Measurements from ENCODE around the gene BMP6.

The BMP6 gene

DNA sequence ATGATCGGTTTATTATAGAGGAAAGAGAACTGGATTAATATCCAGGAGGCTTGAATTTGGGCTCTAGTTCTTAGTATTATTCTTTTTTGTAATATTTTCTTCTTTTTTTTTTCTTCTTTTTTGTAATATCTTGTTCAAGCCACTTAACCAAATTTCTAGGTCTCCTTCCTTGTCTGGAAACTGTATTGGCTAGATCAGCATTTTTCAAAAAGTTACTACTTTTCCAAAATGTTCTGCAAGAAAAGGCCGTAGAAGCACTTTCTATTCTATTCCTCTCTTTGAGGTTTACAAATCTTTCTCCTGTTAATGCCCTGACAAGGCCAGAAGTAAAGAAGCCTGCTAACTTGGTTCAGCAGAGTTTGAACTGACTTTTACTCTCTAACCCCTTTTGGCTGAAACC is 12.0 kb downstream of the BMP6 start:
- no peak overlapping the region for H3K27ac ChIP-seq
- H3K4me3 ChIP-seq: no peak overlapping the region

GRCh38 chr6:7742223-7742785 is 16.4 kb downstream of the BMP6 start:
- H3K4me3 ChIP-seq: no peak overlapping the region
- H3K27ac ChIP-seq: no peak overlapping the region

- Histone ChIP-seq H3K27ac (no peak overlapping the region), H3K4me3 (no peak overlapping the region)
Measured at GRCh38 chr6:7745942-7746341, 20.0 kb downstream of the BMP6 start.

DNA sequence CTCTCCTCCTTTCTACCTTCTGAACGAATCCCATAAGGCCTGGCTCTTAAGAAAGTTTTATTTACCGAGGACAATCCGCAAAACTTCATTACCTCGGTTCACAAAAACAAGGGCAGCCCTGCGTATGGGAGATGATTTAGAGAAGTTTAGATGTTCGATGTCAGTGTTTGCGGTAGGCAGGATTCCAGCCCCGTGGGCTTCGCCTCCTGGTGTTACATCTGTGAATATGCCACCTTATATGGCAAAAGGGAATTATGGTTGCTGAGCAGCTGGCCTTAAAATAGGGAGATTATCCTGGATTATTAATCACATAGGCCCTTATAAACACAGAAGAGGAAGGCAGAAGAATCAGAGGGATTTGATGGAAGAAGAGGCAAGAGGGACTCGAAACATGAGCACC is 21.1 kb downstream of the BMP6 start:
- Histone ChIP-seq H3K27ac (no peak overlapping the region), H3K4me3 (no peak overlapping the region)

DNA sequence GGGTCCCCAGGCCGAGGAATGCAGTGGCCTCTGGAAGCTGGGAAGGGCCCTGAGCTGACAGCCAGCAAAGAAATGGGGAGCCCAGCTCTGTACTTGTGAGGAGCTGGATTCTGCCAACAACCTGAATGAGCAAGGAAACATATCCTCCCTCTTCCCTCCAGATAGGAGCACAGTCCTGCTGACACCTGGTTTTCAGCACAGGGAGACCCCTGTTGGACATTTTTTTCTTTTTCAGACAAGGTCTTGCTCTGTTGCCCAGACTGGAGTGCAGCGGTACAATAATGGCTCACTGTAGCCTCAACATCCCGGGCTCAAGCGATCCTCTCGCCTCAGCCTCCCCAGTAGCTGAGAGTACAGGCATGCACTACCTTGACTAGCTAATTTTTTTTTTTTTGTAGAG is 21.5 kb downstream of the BMP6 start:
- H3K27ac ChIP-seq: no peak overlapping the region

GRCh38 chr6:7747901-7748504 is 22.1 kb downstream of the BMP6 start:
- Histone ChIP-seq H3K27ac (no peak overlapping the region), H3K4me3 (no peak overlapping the region)

More for the DNA sequence above, 21.5 kb downstream of the BMP6 start:
- H3K4me3 ChIP-seq: no peak overlapping the region

DNA sequence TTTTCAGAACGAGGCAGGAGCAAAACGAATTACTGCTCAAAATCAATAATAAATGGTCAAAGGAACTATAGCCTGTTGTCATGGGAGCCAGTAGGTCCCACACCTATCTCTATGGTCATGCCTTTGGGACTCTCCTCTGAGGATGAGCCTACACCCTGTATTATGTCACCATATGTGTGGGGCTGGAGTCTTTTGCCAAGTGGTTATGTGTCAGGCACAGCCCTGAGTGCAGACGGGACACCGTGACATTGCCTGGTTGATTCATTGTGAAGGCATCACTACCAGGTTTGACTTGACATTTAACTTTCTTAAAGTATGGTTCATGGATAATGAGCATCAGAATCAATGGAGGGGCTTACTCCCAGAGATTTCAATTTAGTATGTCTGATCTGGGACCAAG is 23.6 kb downstream of the BMP6 start:
- Histone ChIP-seq H3K4me3 (no peak overlapping the region), H3K27ac (no peak overlapping the region)

DNA sequence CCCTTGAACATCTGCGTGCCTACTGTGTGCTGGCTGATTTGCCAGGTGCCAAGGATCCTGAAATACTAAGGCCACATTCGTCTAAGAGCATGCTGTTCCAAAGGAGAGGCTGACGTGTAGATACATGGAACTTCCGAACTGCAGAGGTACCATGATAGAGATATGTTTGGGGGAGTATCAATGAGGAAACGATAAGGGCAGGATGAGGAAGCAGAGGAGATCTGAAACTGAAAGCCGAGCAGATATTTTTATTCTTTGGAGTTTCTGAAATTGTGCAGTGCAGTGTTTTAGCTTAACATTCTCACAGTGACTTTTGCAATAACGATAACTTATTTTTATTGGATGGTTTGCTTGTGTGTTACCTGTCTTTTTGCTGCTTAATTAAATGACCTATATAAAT is 24.3 kb downstream of the BMP6 start:
- Histone ChIP-seq H3K27ac (no peak overlapping the region), H3K4me3 (no peak overlapping the region)

DNA sequence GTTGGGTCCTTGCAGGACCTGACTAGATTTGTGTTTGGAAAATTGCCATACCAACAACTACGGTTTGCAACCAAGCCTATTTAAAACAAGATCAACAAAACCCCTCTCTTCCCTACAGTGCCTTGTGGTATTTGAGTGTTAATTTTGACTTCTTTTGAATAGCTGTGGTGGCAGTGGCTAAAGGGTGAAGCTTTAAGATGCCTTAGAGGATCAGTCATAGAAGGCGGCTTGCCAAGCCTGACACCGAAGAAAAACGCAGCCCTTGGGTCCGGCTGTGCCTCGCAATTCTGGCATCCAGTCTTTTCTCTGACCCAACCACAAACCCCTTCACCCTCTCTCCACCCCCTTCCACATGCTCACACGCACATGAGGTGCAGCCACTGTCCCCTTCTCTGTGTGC is 32.6 kb downstream of the BMP6 start:
- Histone ChIP-seq H3K27ac (no peak overlapping the region), H3K4me3 (no peak overlapping the region)

- Histone ChIP-seq H3K4me3 (no peak overlapping the region), H3K27ac (no peak overlapping the region)
Measured at GRCh38 chr6:7759320-7759719, 33.4 kb downstream of the BMP6 start.

- H3K27ac ChIP-seq: no peak overlapping the region
Measured at GRCh38 chr6:7761051-7761450, 35.2 kb downstream of the BMP6 start.

DNA sequence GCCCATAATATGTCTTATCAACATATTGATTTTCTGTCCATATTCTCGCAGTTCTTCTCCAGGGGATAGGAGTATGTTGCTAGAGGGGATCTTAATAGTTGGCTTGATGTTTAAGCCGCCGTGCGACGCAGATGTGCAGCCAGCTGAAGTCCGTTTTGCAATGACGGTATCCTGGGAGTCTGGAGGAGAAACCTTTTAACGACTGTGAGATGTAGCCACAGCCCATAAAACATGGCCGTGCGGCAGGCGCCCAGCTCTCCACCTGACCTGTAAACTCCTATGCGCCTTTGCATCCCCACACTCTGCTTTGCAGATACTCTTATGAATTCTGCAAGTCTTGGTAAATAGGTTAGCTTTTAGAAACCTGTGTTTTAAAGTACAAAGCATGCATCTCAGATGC is 36.9 kb downstream of the BMP6 start:
- Histone ChIP-seq H3K27ac (no peak overlapping the region), H3K4me3 (no peak overlapping the region)

More at GRCh38 chr6:7761051-7761450, 35.2 kb downstream of the BMP6 start:
- H3K4me3 ChIP-seq: no peak overlapping the region

DNA sequence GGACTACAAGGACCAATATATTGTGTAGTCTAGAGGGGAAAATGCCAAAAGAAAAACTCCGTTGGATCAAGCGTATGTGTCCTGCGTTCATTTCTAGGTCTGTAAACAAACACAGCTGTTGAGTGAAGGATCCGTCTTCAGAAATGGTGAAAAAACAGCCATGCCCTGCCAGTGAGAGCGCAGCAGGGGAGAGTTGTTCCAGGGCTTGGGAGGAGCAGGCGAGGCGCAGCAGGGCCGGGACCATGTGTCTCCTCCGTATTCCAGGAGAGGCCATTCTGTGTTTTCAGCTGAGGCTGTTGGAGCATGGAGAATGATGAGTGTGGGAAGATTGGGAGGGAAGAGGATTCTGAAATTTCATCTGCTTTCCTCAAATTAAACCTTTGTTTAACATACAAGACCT is 38.0 kb downstream of the BMP6 start:
- no peak overlapping the region for H3K27ac ChIP-seq
- no peak overlapping the region for H3K4me3 ChIP-seq

DNA sequence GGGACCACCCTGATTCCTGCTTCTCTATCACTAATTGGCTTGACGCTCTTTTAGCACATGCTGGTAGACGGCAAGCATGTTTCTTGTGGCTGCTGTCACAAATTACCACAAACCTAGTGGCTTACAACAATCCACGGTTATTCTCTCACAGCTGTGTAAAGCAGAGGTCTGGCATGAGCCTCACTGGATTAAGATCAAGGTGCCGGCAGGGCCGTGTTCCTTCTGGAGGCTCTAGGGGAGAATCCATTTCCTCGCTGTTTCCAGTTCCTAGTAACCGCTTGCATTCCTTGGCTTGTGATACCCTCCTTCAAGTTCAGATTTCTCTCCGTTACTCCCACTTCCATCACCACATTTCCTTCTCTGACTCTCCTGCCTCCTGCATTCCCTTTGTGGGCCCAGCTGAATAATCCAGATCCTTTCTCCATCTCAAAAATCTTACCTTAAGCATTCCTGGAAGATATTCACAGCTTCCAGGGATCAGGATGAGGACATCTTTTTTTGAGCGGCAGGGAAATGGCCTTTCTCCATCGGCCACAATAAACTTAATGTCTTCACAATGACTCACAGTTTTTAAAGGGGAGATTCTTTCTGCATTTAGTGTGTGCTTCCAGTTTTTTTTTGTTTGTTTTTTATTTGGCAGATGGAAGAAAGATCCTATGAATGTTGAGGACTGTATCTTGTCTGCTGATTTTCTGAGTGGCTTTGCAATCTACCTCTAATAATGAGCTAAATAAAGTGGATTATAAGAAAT is 39.9 kb downstream of the BMP6 start:
- Histone ChIP-seq H3K27ac (no peak overlapping the region), H3K4me3 (no peak overlapping the region)

DNA sequence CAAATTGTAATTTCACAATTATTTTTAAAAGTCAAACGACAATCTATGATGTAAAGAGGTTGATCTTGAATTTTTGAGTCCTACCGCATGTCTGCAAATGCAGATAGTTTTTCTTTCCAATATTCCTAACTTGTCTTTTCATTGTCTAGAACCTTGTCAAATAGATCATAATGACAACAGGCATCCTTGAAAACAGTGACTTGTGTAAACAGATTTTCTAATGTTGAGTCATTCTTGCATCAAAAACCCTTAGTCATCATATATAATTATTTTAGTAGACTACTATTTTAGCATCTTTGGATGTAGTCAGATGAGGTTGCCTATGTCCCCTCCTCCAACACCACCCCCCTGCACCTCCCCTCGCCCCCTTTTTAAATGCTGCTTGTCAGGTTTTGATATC is 43.8 kb downstream of the BMP6 start:
- Histone ChIP-seq H3K27ac (no peak overlapping the region), H3K4me3 (no peak overlapping the region)

DNA sequence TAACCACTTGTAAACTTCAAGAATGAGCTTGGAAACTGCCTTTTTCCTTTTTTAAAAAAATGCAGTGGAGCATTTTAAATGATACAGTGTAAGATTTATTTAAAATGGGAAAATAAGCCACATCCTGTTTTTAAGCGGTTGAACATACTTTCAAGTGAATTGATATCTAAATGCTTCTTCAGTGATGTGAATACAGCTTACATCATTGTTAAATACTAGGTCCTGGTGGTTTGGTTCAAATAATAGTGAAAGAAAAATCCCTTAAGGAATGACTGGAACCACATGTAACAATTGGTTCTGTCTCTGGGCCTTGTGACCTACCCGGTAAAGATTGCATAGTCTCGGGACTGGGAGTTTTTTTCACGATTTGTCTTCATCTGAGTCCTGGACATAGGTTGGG is 44.2 kb downstream of the BMP6 start:
- no peak overlapping the region for H3K4me3 ChIP-seq
- no peak overlapping the region for H3K27ac ChIP-seq

DNA sequence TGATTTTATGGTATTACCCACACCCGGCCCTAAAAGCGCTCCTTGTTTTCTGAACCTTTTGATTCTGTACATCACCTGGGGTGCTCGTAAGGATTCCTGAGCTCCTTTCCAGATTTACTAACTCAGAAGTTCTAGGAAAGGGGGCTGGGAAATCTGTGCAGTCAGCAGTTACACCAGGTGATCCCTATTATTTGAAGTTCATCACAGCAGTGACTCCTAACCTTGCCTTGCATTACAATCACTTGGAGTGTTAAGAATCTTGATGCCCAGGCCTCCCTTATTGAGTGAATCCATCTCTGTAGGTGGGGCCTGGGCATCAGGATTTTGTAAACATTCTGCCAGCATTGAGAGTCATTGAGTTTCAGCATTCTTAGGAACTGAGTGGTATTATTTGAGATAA is 44.7 kb downstream of the BMP6 start:
- no peak overlapping the region for H3K4me3 ChIP-seq
- H3K27ac ChIP-seq: no peak overlapping the region

DNA sequence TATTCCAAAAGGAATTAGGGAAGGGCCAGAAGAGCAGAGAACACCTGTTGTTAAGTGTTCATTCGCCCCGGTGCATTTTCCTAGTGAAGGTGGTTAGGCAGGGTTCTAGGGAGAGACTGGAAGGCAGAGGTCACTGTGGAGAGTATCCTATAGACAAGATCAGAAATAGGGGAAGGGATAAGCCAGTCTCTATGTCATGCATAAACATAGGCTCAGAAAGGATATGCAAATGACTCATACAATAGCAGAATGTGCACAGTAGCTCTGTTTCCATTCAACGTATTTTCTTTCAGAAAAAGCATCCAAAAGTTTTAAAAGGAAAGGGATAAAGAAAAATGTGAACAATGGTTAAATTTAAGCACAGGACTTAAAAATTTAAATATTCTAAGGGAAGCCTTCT is 47.4 kb downstream of the BMP6 start:
- H3K27ac ChIP-seq: no peak overlapping the region
- H3K4me3 ChIP-seq: no peak overlapping the region

DNA sequence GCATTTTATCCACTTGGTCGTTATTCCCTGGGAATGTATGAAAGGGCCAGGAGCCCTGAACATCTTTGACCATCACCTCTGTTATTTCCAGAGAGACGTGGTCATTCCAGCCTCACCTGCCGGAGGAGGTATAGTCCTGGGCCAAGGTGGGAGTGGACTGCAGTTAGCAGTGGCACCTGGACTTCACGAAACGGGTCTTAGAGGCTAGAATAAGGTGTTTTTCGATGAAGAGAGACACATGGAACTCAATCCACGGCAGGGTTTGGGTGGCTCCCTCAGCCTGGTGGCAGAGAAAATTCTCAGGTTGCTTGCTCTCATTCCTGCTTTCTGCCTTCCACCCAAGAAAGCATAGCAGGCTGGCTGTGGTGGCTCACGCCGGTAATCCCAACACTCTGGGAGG is 48.0 kb downstream of the BMP6 start:
- Histone ChIP-seq H3K27ac (no peak overlapping the region), H3K4me3 (no peak overlapping the region)

DNA sequence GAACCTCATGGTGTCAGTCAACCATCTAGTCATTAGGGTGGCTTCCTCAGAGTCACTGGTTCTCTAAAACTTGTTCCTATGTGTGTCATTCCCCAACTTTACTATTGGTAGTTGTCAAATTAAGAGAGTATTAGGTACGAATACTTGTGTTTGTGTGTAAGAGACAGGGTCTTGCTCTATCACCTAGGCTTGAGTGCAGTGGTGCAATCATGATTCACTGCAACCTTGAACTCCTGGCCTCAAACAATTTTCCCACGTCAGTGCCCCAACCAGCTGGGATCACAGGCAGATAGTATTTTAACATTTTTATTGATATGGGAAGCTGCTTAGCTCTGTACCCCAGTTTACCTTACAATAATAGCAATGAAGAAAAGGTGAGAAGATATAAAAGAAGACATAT is 50.6 kb downstream of the BMP6 start:
- Histone ChIP-seq H3K27ac (no peak overlapping the region), H3K4me3 (no peak overlapping the region)

DNA sequence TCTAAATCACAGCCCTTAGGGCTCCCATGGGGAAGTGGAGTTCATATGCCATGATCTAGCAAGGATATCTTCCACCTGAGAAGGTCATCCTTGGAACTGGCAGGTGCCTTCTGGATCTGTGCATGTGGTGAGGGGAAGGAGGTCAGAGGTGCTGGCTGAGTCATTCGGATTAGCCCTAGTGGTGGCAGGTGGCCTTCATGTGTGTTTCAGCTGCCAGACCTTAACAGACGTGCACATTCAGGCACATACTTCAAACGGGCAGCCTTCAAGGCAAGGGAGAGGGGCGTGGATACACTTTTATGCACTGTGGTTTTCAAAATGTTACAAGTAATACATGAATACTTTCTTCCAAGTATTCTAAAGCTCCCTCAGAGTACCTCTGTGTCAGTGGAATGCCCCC is 51.2 kb downstream of the BMP6 start:
- Histone ChIP-seq H3K27ac (no peak overlapping the region), H3K4me3 (no peak overlapping the region)

DNA sequence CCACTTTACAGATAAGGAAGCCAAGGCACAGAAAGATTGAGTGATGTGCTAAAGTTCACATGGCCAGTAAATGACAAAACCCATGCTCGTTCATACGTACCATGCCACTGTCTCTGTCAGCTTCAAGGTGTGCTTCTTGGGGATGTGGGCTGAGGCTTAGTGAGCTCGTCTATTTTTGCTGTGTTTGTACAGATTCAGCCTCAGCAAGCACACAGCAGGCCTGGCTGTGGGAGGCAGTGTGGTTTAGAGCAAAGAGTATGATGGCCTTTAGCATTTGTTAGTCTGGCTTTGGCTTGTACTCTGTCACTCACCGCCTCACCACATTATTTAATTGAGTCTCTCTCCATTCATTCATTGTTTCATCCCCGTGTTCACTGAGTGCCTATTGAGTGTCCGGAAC is 55.3 kb downstream of the BMP6 start:
- Histone ChIP-seq H3K27ac (no peak overlapping the region), H3K4me3 (no peak overlapping the region)
